T-helper 17 cell (primary cell): ENCODE measurements around the gene MMP24. TPM values are rescaled to one million over a fixed set of nuclear protein-coding genes. Genes with fewer than 3 reads are reported as not detected.

Source experiments
- ATAC-seq: fragments of 150-1000 bp; cut with Tn5 transposase; 2 replicates; pipeline ENCODE4 v1.10.0; 2021; ENCODE audit warnings: mild to moderate bottlenecking, moderate library complexity
- DNase-seq, 3 donors: peaks; one replicate each; pipeline versions ENCODE4 v3.0.0 to v3.0.0-alpha.2; 2020 to 2021
- H3K9me3 ChIP-seq: one replicate; pipeline ENCODE4 v1.7.0; 2013; ENCODE audit warnings: low read length, mild to moderate bottlenecking; ENCODE audit not compliant: control insufficient read depth, poor library complexity, severe bottlenecking
- H3K27ac Mint-ChIP-seq: one replicate; pipeline ENCODE4 v1.8.0; 2022; ENCODE audit warnings: mild to moderate bottlenecking, moderate library complexity, mixed read lengths
- H3K27me3 Mint-ChIP-seq: one replicate; pipeline ENCODE4 v1.8.0; 2022; ENCODE audit warnings: mixed read lengths
- H3K36me3 Mint-ChIP-seq: one replicate; pipeline ENCODE4 v1.8.0; 2022; ENCODE audit warnings: low read depth, mixed read lengths
- H3K4me1 Mint-ChIP-seq: one replicate; pipeline ENCODE4 v1.8.0; 2022; ENCODE audit warnings: mild to moderate bottlenecking, mixed read lengths
- H3K4me3 Mint-ChIP-seq: one replicate; pipeline ENCODE4 v1.8.0; 2022; ENCODE audit warnings: mild to moderate bottlenecking, moderate library complexity, mixed read lengths
- total RNA-seq, 4 donors: library from RNA in 2 of 4; stranded (reverse) in 2 of 4; gene quantifications; one replicate each; pipeline ENCODE4 v1.2.3 and lab custom pipeline; 2022 to 2026

MMP24 gene
- total RNA-seq, 2 donors from 2014 or later, result 0.15 to 0.16 TPM

GRCh38 chr20:35299780-35300179 is 73.3 kb downstream of the MMP24 start:
- H3K27me3 Mint-ChIP-seq, result peaks cover 13% of the 10 kb centered on the region
- H3K27ac Mint-ChIP-seq, result no peak overlapping the region
- H3K36me3 Mint-ChIP-seq, result no peaks in the 10 kb centered on the region
- ATAC-seq (no peak), DNase-seq (no peak)
- H3K4me1 Mint-ChIP-seq, result peaks cover 10% of the 10 kb centered on the region
- H3K4me3 Mint-ChIP-seq, result no peak overlapping the region
- no peaks in the 10 kb centered on the region for H3K9me3 ChIP-seq

GRCh38 chr20:35300469-35301262 is 74.2 kb downstream of the MMP24 start:
- H3K4me1 Mint-ChIP-seq, result peaks cover 8% of the 10 kb centered on the region
- H3K27me3 Mint-ChIP-seq, result peaks cover 9% of the 10 kb centered on the region
- H3K4me3 Mint-ChIP-seq, result no peak overlapping the region
- DNase-seq (no peak), ATAC-seq (no peak)
- H3K36me3 Mint-ChIP-seq, result no peaks in the 10 kb centered on the region
- no peak overlapping the region for H3K27ac Mint-ChIP-seq
- no peaks in the 10 kb centered on the region for H3K9me3 ChIP-seq

GRCh38 chr20:35301426-35301825 is 74.9 kb downstream of the MMP24 start:
- Mint-ChIP-seq H3K4me1 (peaks cover 8% of the 10 kb centered on the region), H3K27ac (peak overlapping the region; percentile 45), H3K4me3 (no peak overlapping the region), H3K36me3 (no peaks in the 10 kb centered on the region), H3K27me3 (peaks cover under 1% of the 10 kb centered on the region)
- no peaks in the 10 kb centered on the region for H3K9me3 ChIP-seq
- DNase-seq, result no peak
- ATAC-seq, result no peak

GRCh38 chr20:35302421-35303335 is 76.2 kb downstream of the MMP24 start:
- H3K27ac Mint-ChIP-seq, result no peak overlapping the region
- H3K27me3 Mint-ChIP-seq, result no peaks in the 10 kb centered on the region
- H3K4me1 Mint-ChIP-seq, result peaks cover 10% of the 10 kb centered on the region
- ATAC-seq (no peak), DNase-seq (no peak)
- no peak overlapping the region for H3K4me3 Mint-ChIP-seq
- H3K36me3 Mint-ChIP-seq, result no peaks in the 10 kb centered on the region
- no peaks in the 10 kb centered on the region for H3K9me3 ChIP-seq

GRCh38 chr20:35303382-35303734 is 76.9 kb downstream of the MMP24 start:
- H3K36me3 Mint-ChIP-seq, result no peaks in the 10 kb centered on the region
- no peak for DNase-seq
- H3K4me3 Mint-ChIP-seq, result no peak overlapping the region
- H3K9me3 ChIP-seq, result no peaks in the 10 kb centered on the region
- H3K27me3 Mint-ChIP-seq, result no peaks in the 10 kb centered on the region
- peak overlapping the region; percentile 80 for H3K27ac Mint-ChIP-seq
- ATAC-seq, result no peak
- H3K4me1 Mint-ChIP-seq, result peaks cover 10% of the 10 kb centered on the region

- Mint-ChIP-seq H3K27ac (peak overlapping the region; percentile 80), H3K4me3 (no peak overlapping the region), H3K27me3 (no peaks in the 10 kb centered on the region), H3K4me1 (peaks cover 10% of the 10 kb centered on the region), H3K36me3 (no peaks in the 10 kb centered on the region)
- peak; percentile 58 to 74 (median 64) for DNase-seq
- H3K9me3 ChIP-seq, result no peaks in the 10 kb centered on the region
- ATAC-seq, result peak; percentile 95
Observed at GRCh38 chr20:35303735-35304491, 77.4 kb downstream of the MMP24 start.

GRCh38 chr20:35304956-35305355 is 78.5 kb downstream of the MMP24 start:
- ATAC-seq (no peak), DNase-seq (no peak)
- Mint-ChIP-seq H3K36me3 (no peaks in the 10 kb centered on the region), H3K4me3 (no peak overlapping the region), H3K27ac (no peak overlapping the region), H3K4me1 (peaks cover 7% of the 10 kb centered on the region), H3K27me3 (no peaks in the 10 kb centered on the region)
- no peaks in the 10 kb centered on the region for H3K9me3 ChIP-seq

- DNase-seq, result no peak
Observed at GRCh38 chr20:35305682-35306556, 79.4 kb downstream of the MMP24 start.

GRCh38 chr20:35306931-35307517 is 80.5 kb downstream of the MMP24 start:
- ATAC-seq (peak; percentile 48), DNase-seq (no peak)
- no peak overlapping the region for H3K4me3 Mint-ChIP-seq
- H3K27me3 Mint-ChIP-seq, result no peaks in the 10 kb centered on the region
- H3K27ac Mint-ChIP-seq, result peak overlapping the region; percentile 49
- peaks cover 8% of the 10 kb centered on the region for H3K4me1 Mint-ChIP-seq
- no peaks in the 10 kb centered on the region for H3K9me3 ChIP-seq
- H3K36me3 Mint-ChIP-seq, result no peaks in the 10 kb centered on the region

More at GRCh38 chr20:35305682-35306556, 79.4 kb downstream of the MMP24 start:
- H3K27me3 Mint-ChIP-seq, result no peaks in the 10 kb centered on the region
- no peaks in the 10 kb centered on the region for H3K9me3 ChIP-seq
- no peaks in the 10 kb centered on the region for H3K36me3 Mint-ChIP-seq
- H3K4me1 Mint-ChIP-seq, result peaks cover 7% of the 10 kb centered on the region
- no peak overlapping the region for H3K4me3 Mint-ChIP-seq
- H3K27ac Mint-ChIP-seq, result no peak overlapping the region
- no peak for ATAC-seq

- ATAC-seq (no peak), DNase-seq (no peak)
- Mint-ChIP-seq H3K27ac (peak overlapping the region; percentile 49), H3K36me3 (peaks cover 2% of the 10 kb centered on the region), H3K4me3 (no peak overlapping the region), H3K27me3 (no peaks in the 10 kb centered on the region), H3K4me1 (peaks cover 14% of the 10 kb centered on the region)
- no peaks in the 10 kb centered on the region for H3K9me3 ChIP-seq
Observed at GRCh38 chr20:35307666-35308653, 81.5 kb downstream of the MMP24 start.

GRCh38 chr20:35311409-35311808 is 84.9 kb downstream of the MMP24 start:
- no peaks in the 10 kb centered on the region for H3K9me3 ChIP-seq
- H3K27me3 Mint-ChIP-seq, result no peaks in the 10 kb centered on the region
- peaks cover 2% of the 10 kb centered on the region for H3K36me3 Mint-ChIP-seq
- H3K4me3 Mint-ChIP-seq, result no peak overlapping the region
- peaks cover 17% of the 10 kb centered on the region for H3K4me1 Mint-ChIP-seq
- ATAC-seq (no peak), DNase-seq (no peak)
- H3K27ac Mint-ChIP-seq, result no peak overlapping the region
